ENCODE data around the gene FAAP20.

The FAAP20 gene

DNA sequence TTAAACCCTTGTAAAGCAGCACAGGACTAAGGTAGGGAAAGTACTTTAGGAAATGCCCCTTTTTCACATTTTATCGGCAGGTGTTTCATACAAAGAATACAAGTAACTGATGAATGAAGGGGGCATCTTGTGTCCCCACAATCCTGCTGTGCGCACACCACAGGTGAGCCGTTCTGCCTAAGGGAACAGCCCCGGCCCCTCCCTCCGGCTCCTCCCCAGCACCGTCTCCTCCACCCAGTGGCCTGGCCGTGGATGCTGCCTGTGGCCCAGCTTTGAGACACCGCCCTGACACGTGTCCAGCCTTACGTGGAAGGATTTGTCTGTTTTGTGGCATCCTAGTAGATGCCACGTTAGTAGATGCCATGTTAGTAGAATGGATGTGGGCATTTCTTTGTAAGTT is 12.8 kb downstream of the FAAP20 start:
- Histone ChIP-seq H2BK12ac (ENCODE audit: low read length in 2 of 2) (no peak overlapping the region), H2AK5ac (ENCODE audit: low read length, severe bottlenecking) (no peak overlapping the region), H3K23ac (ENCODE audit: low read length in 2 of 2) (no peak overlapping the region), H3K14ac (ENCODE audit: low read length in 2 of 2) (no peak overlapping the region), H2BK15ac (ENCODE audit: low read depth, poor library complexity, severe bottlenecking) (no peak overlapping the region), H3K36me3 (ENCODE audit: control insufficient read depth in 1 of 2, insufficient read depth in 2 of 2, low read depth in 1 of 2, low read length in 2 of 2) (peaks cover 0 to 86% of the 10 kb centered on the region in 2 experiments), H3K18ac (ENCODE audit: low read depth in 1 of 2, low read length in 2 of 2) (no peak overlapping the region), H3K4ac (ENCODE audit: low read depth in 1 of 2, low read length in 2 of 2) (no peak overlapping the region), H3K4me1 (ENCODE audit: control insufficient read depth, insufficient read depth, low read depth, low read length) (peaks cover 10% of the 10 kb centered on the region), H2AFZ (ENCODE audit: low read depth, low read length) (no peak overlapping the region), H3K4me2 (ENCODE audit: low read length, poor library complexity, severe bottlenecking) (no peak overlapping the region), H3K79me1 (replicated peaks; ENCODE audit: low read length, poor library complexity, severe bottlenecking) (no peaks in the 10 kb centered on the region), H3K27me3 (ENCODE audit: control insufficient read depth in 1 of 2, insufficient read depth in 1 of 2, low read length in 2 of 2) (peaks cover 0 to 12% of the 10 kb centered on the region in 2 experiments), H3K9me3 (ENCODE audit: control insufficient read depth, low read length) (no peaks in the 10 kb centered on the region), H3K9ac (ENCODE audit: low read length) (no peak overlapping the region), H4K8ac (ENCODE audit: low read length) (no peak overlapping the region), H2BK120ac (ENCODE audit: low read depth, low read length) (no peak overlapping the region), H3K27ac (ENCODE audit: low read length, poor library complexity, severe bottlenecking) (no peak overlapping the region), H2BK5ac (ENCODE audit: low read depth, low read length, poor library complexity, severe bottlenecking) (no peak overlapping the region), H3K4me3 (ENCODE audit: insufficient read depth in 1 of 2, low read depth in 1 of 2, low read length in 2 of 2) (no peak overlapping the region), H4K91ac (ENCODE audit: low read length) (no peak overlapping the region)
- 93% methylated on average over 11 of the region's 11 CpGs for WGBS
- no peak for DNase-seq

DNA sequence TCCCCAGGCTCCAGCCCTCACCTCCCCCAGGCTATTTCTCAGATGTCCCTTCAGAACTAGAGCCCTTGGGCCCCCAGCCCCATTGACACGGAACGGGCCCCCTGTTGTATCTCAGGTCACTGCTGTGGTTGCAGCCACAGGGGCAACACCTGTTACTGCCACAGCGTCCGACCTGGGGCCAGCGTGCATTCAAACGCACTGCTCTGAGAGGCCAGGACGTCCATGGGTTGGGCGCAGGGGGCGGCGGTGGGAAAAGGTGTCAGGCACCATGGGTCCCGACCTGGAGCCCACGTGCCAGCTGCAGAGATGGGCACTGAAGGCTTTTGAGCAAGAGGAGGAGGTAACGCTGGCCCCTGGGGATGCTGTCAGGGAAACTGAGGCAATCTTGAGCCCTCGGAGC is 13.3 kb downstream of the FAAP20 start:
- H2AK5ac ChIP-seq (ENCODE audit: low read length, severe bottlenecking), result no peak overlapping the region
- no peaks in the 10 kb centered on the region for H3K9me3 ChIP-seq (ENCODE audit: control insufficient read depth, low read length)
- 94% methylated on average over 14 of the region's 14 CpGs for WGBS
- H3K27ac ChIP-seq (ENCODE audit: low read length, poor library complexity, severe bottlenecking), result no peak overlapping the region
- H4K91ac ChIP-seq (ENCODE audit: low read length), result no peak overlapping the region
- no peak overlapping the region for H2AFZ ChIP-seq (ENCODE audit: low read depth, low read length)
- H3K79me1 ChIP-seq (replicated peaks; ENCODE audit: low read length, poor library complexity, severe bottlenecking), result no peaks in the 10 kb centered on the region
- no peak overlapping the region for H4K8ac ChIP-seq (ENCODE audit: low read length)
- no peak overlapping the region for H3K23ac ChIP-seq (ENCODE audit: low read length in 2 of 2)
- no peak overlapping the region for H3K4me2 ChIP-seq (ENCODE audit: low read length, poor library complexity, severe bottlenecking)
- peaks cover 0 to 85% of the 10 kb centered on the region in 2 experiments for H3K36me3 ChIP-seq (ENCODE audit: control insufficient read depth in 1 of 2, insufficient read depth in 2 of 2, low read depth in 1 of 2, low read length in 2 of 2)
- no peak overlapping the region for H2BK120ac ChIP-seq (ENCODE audit: low read depth, low read length)
- H3K18ac ChIP-seq (ENCODE audit: low read depth in 1 of 2, low read length in 2 of 2), result no peak overlapping the region
- no peak overlapping the region for H2BK12ac ChIP-seq (ENCODE audit: low read length in 2 of 2)
- H3K4ac ChIP-seq (ENCODE audit: low read depth in 1 of 2, low read length in 2 of 2), result no peak overlapping the region
- H3K4me3 ChIP-seq (ENCODE audit: insufficient read depth in 1 of 2, low read depth in 1 of 2, low read length in 2 of 2), result no peak overlapping the region
- H3K9ac ChIP-seq (ENCODE audit: low read length), result no peak overlapping the region
- no peak overlapping the region for H3K14ac ChIP-seq (ENCODE audit: low read length in 2 of 2)
- H2BK5ac ChIP-seq (ENCODE audit: low read depth, low read length, poor library complexity, severe bottlenecking), result no peak overlapping the region
- H3K4me1 ChIP-seq (ENCODE audit: control insufficient read depth, insufficient read depth, low read depth, low read length), result peaks cover 13% of the 10 kb centered on the region
- H2BK15ac ChIP-seq (ENCODE audit: low read depth, poor library complexity, severe bottlenecking), result no peak overlapping the region
- DNase-seq, result no peak
- H3K27me3 ChIP-seq (ENCODE audit: control insufficient read depth in 1 of 2, insufficient read depth in 1 of 2, low read length in 2 of 2), result peaks cover 0 to 17% of the 10 kb centered on the region in 2 experiments

DNA sequence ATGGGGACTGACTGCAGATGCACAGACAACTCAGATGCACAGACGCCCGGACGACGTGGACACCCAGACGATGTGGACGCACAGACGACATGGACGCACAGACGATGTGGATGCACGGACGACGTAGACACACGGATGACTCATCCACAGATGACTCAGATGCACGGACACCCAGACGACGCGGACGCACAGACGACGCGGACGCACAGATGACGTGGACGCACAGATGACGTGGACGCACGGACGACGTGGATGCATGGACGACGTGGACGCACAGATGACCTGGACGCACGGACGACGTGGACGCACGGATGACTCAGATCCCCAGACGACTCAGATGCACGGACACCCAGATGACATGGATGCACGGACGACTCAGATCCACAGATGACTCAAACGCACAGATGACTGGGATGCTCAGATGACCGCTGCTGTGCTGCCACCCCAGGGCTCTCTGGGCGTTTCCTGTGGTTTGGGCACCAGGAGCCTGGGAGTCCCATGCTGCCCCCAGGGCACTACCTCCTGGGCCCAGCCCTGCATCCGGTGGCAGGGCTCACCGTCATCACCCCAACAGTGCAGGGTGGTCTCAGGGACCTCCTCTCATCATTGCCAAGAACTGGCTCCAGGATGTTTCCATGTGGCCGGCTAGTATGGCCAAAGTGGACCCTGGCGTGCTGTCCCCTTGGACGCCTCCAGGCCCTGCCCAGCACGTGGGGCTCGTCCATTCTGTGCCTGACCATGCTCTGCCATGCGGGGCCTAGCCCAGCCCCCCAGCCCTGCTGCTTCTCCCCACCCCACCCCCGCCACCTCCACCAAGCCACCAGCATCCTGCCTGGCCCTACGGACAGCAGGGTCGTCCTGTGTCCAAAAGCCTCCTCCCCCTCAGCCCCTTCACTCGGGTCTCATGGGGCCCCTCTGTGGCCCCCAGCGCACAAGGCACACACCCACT is 14.0 kb downstream of the FAAP20 start:
- Histone ChIP-seq H2AK5ac (ENCODE audit: low read length, severe bottlenecking) (no peak overlapping the region), H3K9me3 (ENCODE audit: control insufficient read depth, low read length) (no peaks in the 10 kb centered on the region), H3K27ac (ENCODE audit: low read length, poor library complexity, severe bottlenecking) (no peak overlapping the region), H3K36me3 (ENCODE audit: control insufficient read depth in 1 of 2, insufficient read depth in 2 of 2, low read depth in 1 of 2, low read length in 2 of 2) (peaks cover 0 to 86% of the 10 kb centered on the region in 2 experiments), H3K4ac (ENCODE audit: low read depth in 1 of 2, low read length in 2 of 2) (no peak overlapping the region), H2BK120ac (ENCODE audit: low read depth, low read length) (no peak overlapping the region), H3K27me3 (ENCODE audit: control insufficient read depth in 1 of 2, insufficient read depth in 1 of 2, low read length in 2 of 2) (peaks cover 0 to 21% of the 10 kb centered on the region in 2 experiments), H2BK5ac (ENCODE audit: low read depth, low read length, poor library complexity, severe bottlenecking) (no peak overlapping the region), H2BK15ac (ENCODE audit: low read depth, poor library complexity, severe bottlenecking) (no peak overlapping the region), H2BK12ac (ENCODE audit: low read length in 2 of 2) (no peak overlapping the region), H3K14ac (ENCODE audit: low read length in 2 of 2) (peak overlapping the region in 1 of 2 experiments; percentile 8), H3K79me1 (replicated peaks; ENCODE audit: low read length, poor library complexity, severe bottlenecking) (no peaks in the 10 kb centered on the region), H3K4me3 (ENCODE audit: insufficient read depth in 1 of 2, low read depth in 1 of 2, low read length in 2 of 2) (no peak overlapping the region), H3K4me1 (ENCODE audit: control insufficient read depth, insufficient read depth, low read depth, low read length) (peaks cover 15% of the 10 kb centered on the region), H3K18ac (ENCODE audit: low read depth in 1 of 2, low read length in 2 of 2) (no peak overlapping the region), H4K8ac (ENCODE audit: low read length) (no peak overlapping the region), H3K4me2 (ENCODE audit: low read length, poor library complexity, severe bottlenecking) (no peak overlapping the region), H3K9ac (ENCODE audit: low read length) (no peak overlapping the region), H2AFZ (ENCODE audit: low read depth, low read length) (no peak overlapping the region), H3K23ac (ENCODE audit: low read length in 2 of 2) (no peak overlapping the region), H4K91ac (ENCODE audit: low read length) (no peak overlapping the region)
- 86% methylated on average over 58 of the region's 58 CpGs for WGBS
- DNase-seq, result peak; percentile 33

DNA sequence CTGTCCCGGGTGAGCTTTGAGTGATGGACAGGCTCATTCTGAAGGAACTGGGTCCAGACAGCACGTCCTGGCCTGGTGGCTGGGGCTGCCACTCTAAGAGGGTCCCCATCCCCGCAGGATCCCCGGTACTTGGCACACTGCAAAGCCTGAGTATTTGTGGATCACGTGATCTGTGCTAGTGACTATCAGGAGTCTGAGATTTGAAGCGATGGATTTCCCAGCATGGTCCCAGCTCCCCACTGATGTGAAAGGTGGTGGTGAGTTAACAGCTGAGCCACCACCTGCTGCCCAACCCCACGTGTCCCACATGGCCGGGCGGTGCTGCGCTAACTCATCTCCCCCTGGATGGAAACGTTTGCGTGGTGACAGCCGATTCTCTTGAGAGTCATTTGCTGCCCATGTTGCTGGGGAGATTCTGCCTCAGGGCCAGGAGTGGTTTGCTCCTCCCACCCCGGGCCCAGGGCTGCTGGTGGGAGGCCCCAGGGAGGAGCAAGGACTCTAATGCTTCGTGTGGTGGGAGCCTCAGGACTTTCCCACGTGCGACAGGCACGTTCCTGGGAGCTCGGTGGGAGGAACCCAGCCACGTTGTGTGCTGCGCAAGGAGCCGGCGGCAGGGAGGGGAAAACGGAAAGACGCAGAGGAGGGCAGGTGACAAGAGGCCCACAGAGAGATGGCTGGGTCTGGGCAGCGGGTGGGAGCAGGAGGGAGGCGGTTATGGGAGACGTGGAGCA is 15.1 kb downstream of the FAAP20 start:
- H3K14ac ChIP-seq (ENCODE audit: low read length in 2 of 2), result no peak overlapping the region
- no peak overlapping the region for H2AK5ac ChIP-seq (ENCODE audit: low read length, severe bottlenecking)
- no peak overlapping the region for H2BK120ac ChIP-seq (ENCODE audit: low read depth, low read length)
- no peak overlapping the region for H4K91ac ChIP-seq (ENCODE audit: low read length)
- H2BK12ac ChIP-seq (ENCODE audit: low read length in 2 of 2), result no peak overlapping the region
- no peak overlapping the region for H3K4ac ChIP-seq (ENCODE audit: low read depth in 1 of 2, low read length in 2 of 2)
- no peak overlapping the region for H3K4me3 ChIP-seq (ENCODE audit: insufficient read depth in 1 of 2, low read depth in 1 of 2, low read length in 2 of 2)
- no peak overlapping the region for H4K8ac ChIP-seq (ENCODE audit: low read length)
- WGBS, result 79% methylated on average over 28 of the region's 28 CpGs
- H2BK15ac ChIP-seq (ENCODE audit: low read depth, poor library complexity, severe bottlenecking), result no peak overlapping the region
- H3K9ac ChIP-seq (ENCODE audit: low read length), result no peak overlapping the region
- peak; percentile 16 for DNase-seq
- no peak overlapping the region for H2AFZ ChIP-seq (ENCODE audit: low read depth, low read length)
- no peak overlapping the region for H3K4me2 ChIP-seq (ENCODE audit: low read length, poor library complexity, severe bottlenecking)
- no peak overlapping the region for H3K27ac ChIP-seq (ENCODE audit: low read length, poor library complexity, severe bottlenecking)
- peaks cover 0 to 84% of the 10 kb centered on the region in 2 experiments for H3K36me3 ChIP-seq (ENCODE audit: control insufficient read depth in 1 of 2, insufficient read depth in 2 of 2, low read depth in 1 of 2, low read length in 2 of 2)
- no peak overlapping the region for H2BK5ac ChIP-seq (ENCODE audit: low read depth, low read length, poor library complexity, severe bottlenecking)
- no peaks in the 10 kb centered on the region for H3K79me1 ChIP-seq (replicated peaks; ENCODE audit: low read length, poor library complexity, severe bottlenecking)
- H3K18ac ChIP-seq (ENCODE audit: low read depth in 1 of 2, low read length in 2 of 2), result no peak overlapping the region
- H3K9me3 ChIP-seq (ENCODE audit: control insufficient read depth, low read length), result no peaks in the 10 kb centered on the region
- peaks cover 0 to 21% of the 10 kb centered on the region in 2 experiments for H3K27me3 ChIP-seq (ENCODE audit: control insufficient read depth in 1 of 2, insufficient read depth in 1 of 2, low read length in 2 of 2)
- peaks cover 16% of the 10 kb centered on the region for H3K4me1 ChIP-seq (ENCODE audit: control insufficient read depth, insufficient read depth, low read depth, low read length)
- H3K23ac ChIP-seq (ENCODE audit: low read length in 2 of 2), result no peak overlapping the region

Measured in mesenchymal stem cell (in vitro differentiated cells and primary cell).